Measurements from ENCODE around the gene KDELR3. TPM values are rescaled to one million over a fixed set of nuclear protein-coding genes. Genes with fewer than 3 reads are reported as not detected.
A peak's percentile ranks its signal among the peaks of the same experiment; 100 is the strongest.

KDELR3 gene
- total and polyA plus RNA-seq, 2 donors (not counting 1 experiment from before 2014, with no cell fraction given): 78.8 to 305 TPM

DNA sequence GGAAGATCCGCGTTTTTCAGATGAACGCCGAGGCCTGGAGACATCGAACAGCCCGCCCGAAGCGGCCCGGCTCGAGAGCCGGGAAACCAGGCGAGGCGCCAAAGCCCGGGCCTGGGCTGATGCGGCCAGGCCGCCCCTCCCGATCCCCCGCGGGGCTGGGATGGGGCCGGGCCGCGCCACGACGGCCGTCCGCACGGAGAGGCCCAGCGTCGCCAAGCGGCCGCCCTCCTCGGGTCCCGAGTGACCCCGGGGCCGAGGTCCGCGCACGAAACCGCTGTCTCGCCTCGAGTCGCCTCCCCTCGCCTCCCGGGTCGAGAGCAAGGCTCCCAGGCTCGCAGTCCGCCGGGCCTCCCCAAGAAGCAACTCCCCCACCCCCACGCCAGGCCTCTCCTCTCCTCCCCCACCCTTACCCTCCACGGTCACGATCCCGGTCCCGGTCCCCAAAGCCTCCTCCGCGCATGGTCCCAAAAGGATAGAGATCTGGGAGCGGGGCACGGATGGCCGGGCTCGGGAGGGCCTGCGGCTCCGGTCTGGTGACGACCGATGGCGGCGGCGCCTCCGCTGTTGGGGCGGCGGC is 37.7 kb downstream of the KDELR3 start:
- peak overlapping the region; percentile 100 for H3K9ac ChIP-seq (ENCODE audit: insufficient read depth, low read length)
- H3K79me2 ChIP-seq (ENCODE audit: control insufficient read depth, insufficient read depth, low read length): peaks cover 52% of the 10 kb centered on the region
- peak overlapping the region; percentile 45 for H2AFZ ChIP-seq (ENCODE audit: low read length)
- H3K27ac ChIP-seq (ENCODE audit: insufficient read depth, low read length): peak overlapping the region; percentile 100
- H3K4me1 ChIP-seq (ENCODE audit: control insufficient read depth, extremely low read depth, insufficient read depth, low read length): peaks cover 3% of the 10 kb centered on the region
- H4K20me1 ChIP-seq (ENCODE audit: control insufficient read depth, extremely low read depth, insufficient read depth, low read length): peaks cover 11% of the 10 kb centered on the region
- H3K4me2 ChIP-seq (ENCODE audit: extremely low read depth, insufficient read depth, low read length): peak overlapping the region; percentile 60
- H3K4me3 ChIP-seq (replicated peaks in 1 of 4; ENCODE audit: control extremely low read depth in 1 of 4, insufficient read depth in 1 of 4, low read depth in 3 of 4, low read length in 4 of 4): peak overlapping the region; percentile 63 to 100 (median 96)
- no peaks in the 10 kb centered on the region for H3K9me3 ChIP-seq (ENCODE audit: control insufficient read depth, insufficient read depth, low read depth, low read length)
- TF ChIP-seq EZH2 (IDR thresholded peaks at IDR 0.05; ENCODE audit: low read length, missing control alignments): no peak
- TF ChIP-seq CTCF (conservative IDR thresholded peaks at IDR 0.05 in 1 of 2, IDR thresholded peaks at IDR 0.05 in 1 of 2; ENCODE audit: low read depth in 1 of 2, low read length in 2 of 2): no peak
- H3K36me3 ChIP-seq (ENCODE audit: control insufficient read depth, insufficient read depth, low read length): peaks cover 3% of the 10 kb centered on the region
- H3K27me3 ChIP-seq (ENCODE audit: control insufficient read depth, insufficient read depth, low read length): no peaks in the 10 kb centered on the region
- DNase-seq (ENCODE audit: low read depth in 2 of 2): peak; percentile 60 to 74

DNA sequence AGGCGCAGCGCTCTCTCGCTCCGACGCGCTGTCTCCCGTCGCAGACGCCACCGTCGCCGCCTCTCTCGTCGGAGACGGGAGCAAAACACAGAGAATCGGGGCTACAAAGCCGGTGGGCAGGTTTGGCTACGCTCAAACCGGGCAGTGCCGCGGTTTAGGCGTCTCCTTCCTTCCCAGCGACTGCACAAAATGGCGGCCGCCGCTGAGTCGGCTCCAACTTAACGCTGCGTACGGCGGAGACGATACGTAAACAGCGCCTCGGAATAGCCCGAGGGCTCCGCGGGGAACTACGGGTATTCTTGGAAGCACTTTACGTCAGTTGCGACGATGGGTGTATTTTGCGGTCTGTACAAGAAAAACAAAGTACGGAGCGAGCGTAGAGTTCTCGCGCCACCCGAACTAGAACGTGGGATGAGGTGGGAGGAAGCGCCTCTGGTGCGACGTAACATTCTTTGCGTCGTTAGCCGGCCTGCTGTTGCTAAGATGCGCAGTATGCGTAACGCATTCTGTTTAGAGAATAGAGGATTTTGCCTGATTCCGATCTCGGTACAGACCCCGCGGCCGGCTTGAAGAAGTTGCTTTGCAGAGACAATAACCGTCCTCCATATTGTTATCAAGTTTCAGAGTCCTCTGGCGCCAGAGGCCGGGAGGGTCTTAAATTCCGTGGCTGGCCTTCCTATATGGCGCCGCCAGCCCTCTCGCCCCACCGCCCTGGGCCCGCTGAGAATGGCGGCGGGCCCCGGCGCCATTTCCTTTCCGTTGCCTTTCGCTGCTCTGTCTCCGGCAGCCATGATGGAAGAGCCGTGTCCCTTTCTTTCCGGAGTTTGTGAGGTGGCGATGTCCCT is 38.4 kb downstream of the KDELR3 start, which contains the start of gene DDX17:
TSS of gene DDX17 (minus strand) at position 194 of the 845 bp plus-strand sequence.
- H3K79me2 ChIP-seq (ENCODE audit: control insufficient read depth, insufficient read depth, low read length): peaks cover 48% of the 10 kb centered on the region
- H3K4me3 ChIP-seq (replicated peaks in 1 of 4; ENCODE audit: control extremely low read depth in 1 of 4, insufficient read depth in 1 of 4, low read depth in 3 of 4, low read length in 4 of 4): peak within 1 kb of the TSS; percentile 63 to 100 (median 96)
- peak within 1 kb of the TSS; percentile 100 for H3K9ac ChIP-seq (ENCODE audit: insufficient read depth, low read length)
- H3K36me3 ChIP-seq (ENCODE audit: control insufficient read depth, insufficient read depth, low read length): peaks cover 1% of the 10 kb centered on the region
- peak within 1 kb of the TSS; percentile 99 for H2AFZ ChIP-seq (ENCODE audit: low read length)
- TF ChIP-seq EZH2 (IDR thresholded peaks at IDR 0.05; ENCODE audit: low read length, missing control alignments) (no peak), CTCF (conservative IDR thresholded peaks at IDR 0.05 in 1 of 2, IDR thresholded peaks at IDR 0.05 in 1 of 2; ENCODE audit: low read depth in 1 of 2, low read length in 2 of 2) (no peak)
- peaks cover 11% of the 10 kb centered on the region for H4K20me1 ChIP-seq (ENCODE audit: control insufficient read depth, extremely low read depth, insufficient read depth, low read length)
- no peaks in the 10 kb centered on the region for H3K27me3 ChIP-seq (ENCODE audit: control insufficient read depth, insufficient read depth, low read length)
- DNase-seq (ENCODE audit: low read depth in 2 of 2): peak; percentile 94 to 97
- H3K4me1 ChIP-seq (ENCODE audit: control insufficient read depth, extremely low read depth, insufficient read depth, low read length): peaks cover 3% of the 10 kb centered on the region
- H3K27ac ChIP-seq (ENCODE audit: insufficient read depth, low read length): peak within 1 kb of the TSS; percentile 100
- H3K4me2 ChIP-seq (ENCODE audit: extremely low read depth, insufficient read depth, low read length): peak within 1 kb of the TSS; percentile 77
- no peaks in the 10 kb centered on the region for H3K9me3 ChIP-seq (ENCODE audit: control insufficient read depth, insufficient read depth, low read depth, low read length)

DNA sequence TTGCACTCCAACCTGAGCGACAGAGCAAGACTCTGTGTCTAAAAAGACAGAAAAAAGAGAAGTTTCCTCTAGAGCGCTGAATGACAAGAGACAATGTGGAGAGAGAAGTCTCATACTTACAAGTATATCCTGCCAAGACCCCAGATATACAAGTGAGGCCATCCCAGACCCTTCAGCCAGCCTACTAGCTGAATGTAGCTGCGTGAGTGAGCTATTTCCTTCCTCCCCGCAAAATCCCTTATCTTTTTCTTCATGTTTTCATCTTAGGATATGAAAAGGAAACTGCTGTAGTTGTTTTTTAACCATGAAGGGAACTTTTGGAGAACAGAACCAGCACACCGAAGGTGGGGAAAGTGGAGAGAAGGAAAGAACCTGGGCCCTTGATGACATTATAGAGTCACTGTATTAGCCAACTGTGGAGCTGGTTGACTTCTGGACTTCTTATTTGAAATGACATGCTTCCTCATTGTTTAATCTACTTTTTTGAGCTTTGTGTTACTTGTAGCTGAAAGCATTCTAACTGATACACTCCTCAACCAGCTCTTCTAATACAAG is 42.6 kb downstream of the KDELR3 start:
- no peak for TF ChIP-seq EZH2 (IDR thresholded peaks at IDR 0.05; ENCODE audit: low read length, missing control alignments)
- no peak for TF ChIP-seq CTCF (conservative IDR thresholded peaks at IDR 0.05 in 1 of 2, IDR thresholded peaks at IDR 0.05 in 1 of 2; ENCODE audit: low read depth in 1 of 2, low read length in 2 of 2)
- no peak overlapping the region for H3K9ac ChIP-seq (ENCODE audit: insufficient read depth, low read length)
- no peak overlapping the region for H3K27ac ChIP-seq (ENCODE audit: insufficient read depth, low read length)
- no peaks in the 10 kb centered on the region for H3K27me3 ChIP-seq (ENCODE audit: control insufficient read depth, insufficient read depth, low read length)
- H3K9me3 ChIP-seq (ENCODE audit: control insufficient read depth, insufficient read depth, low read depth, low read length): no peaks in the 10 kb centered on the region
- no peak overlapping the region for H3K4me2 ChIP-seq (ENCODE audit: extremely low read depth, insufficient read depth, low read length)
- no peak overlapping the region for H2AFZ ChIP-seq (ENCODE audit: low read length)
- H3K4me1 ChIP-seq (ENCODE audit: control insufficient read depth, extremely low read depth, insufficient read depth, low read length): peaks cover 3% of the 10 kb centered on the region
- H4K20me1 ChIP-seq (ENCODE audit: control insufficient read depth, extremely low read depth, insufficient read depth, low read length): no peaks in the 10 kb centered on the region
- DNase-seq (ENCODE audit: low read depth in 2 of 2): no peak
- H3K79me2 ChIP-seq (ENCODE audit: control insufficient read depth, insufficient read depth, low read length): peaks cover 6% of the 10 kb centered on the region
- no peak overlapping the region for H3K4me3 ChIP-seq (replicated peaks in 1 of 4; ENCODE audit: control extremely low read depth in 1 of 4, insufficient read depth in 1 of 4, low read depth in 3 of 4, low read length in 4 of 4)
- H3K36me3 ChIP-seq (ENCODE audit: control insufficient read depth, insufficient read depth, low read length): no peaks in the 10 kb centered on the region

Data from fibroblast of lung (primary cell).